SH-SY5Y (cell line): ENCODE results near the gene CDK12.

Experiments used
- GATA2 ChIP-seq: IDR thresholded peaks from 2 replicates; pipeline ENCODE4 v1.6.1; 2011; ENCODE audit warnings: mild to moderate bottlenecking, low read depth, low read length
- GATA3 ChIP-seq: IDR thresholded peaks from 2 replicates; pipeline ENCODE4 v1.6.1; 2011; ENCODE audit warnings: low read depth, mild to moderate bottlenecking, low read length, moderate library complexity

The CDK12 gene

GRCh38 chr17:39538866-39539265 lies 77.6 kb downstream of the CDK12 start:
- no peak for TF ChIP-seq GATA2
- TF ChIP-seq GATA3 = no peak

- TF ChIP-seq GATA3 (no peak), GATA2 (no peak)
Measured at GRCh38 chr17:39540611-39541010, 79.3 kb downstream of the CDK12 start.

- TF ChIP-seq GATA3 (no peak), GATA2 (no peak)
Measured at GRCh38 chr17:39541652-39542051, 80.4 kb downstream of the CDK12 start.

- no peak for TF ChIP-seq GATA2
- no peak for TF ChIP-seq GATA3
Measured at GRCh38 chr17:39543176-39543575, 81.9 kb downstream of the CDK12 start.

- TF ChIP-seq GATA3 (no peak), GATA2 (no peak)
Measured at GRCh38 chr17:39543664-39544063, 82.4 kb downstream of the CDK12 start.

- no peak for TF ChIP-seq GATA3
- TF ChIP-seq GATA2 = peak; percentile 82
Measured at GRCh38 chr17:39547713-39548478, 86.6 kb downstream of the CDK12 start.

- TF ChIP-seq GATA3 (no peak), GATA2 (peak; percentile 46; the same call in 1 of the 2 replicates)
Measured at GRCh38 chr17:39548494-39549225, 87.4 kb downstream of the CDK12 start.

- no peak for TF ChIP-seq GATA2
- TF ChIP-seq GATA3 = no peak
Measured at GRCh38 chr17:39549747-39550573, 88.7 kb downstream of the CDK12 start.

GRCh38 chr17:39551879-39552278 lies 90.6 kb downstream of the CDK12 start:
- TF ChIP-seq GATA2 (no peak), GATA3 (no peak)

GRCh38 chr17:39553341-39553945 lies 92.2 kb downstream of the CDK12 start:
- TF ChIP-seq GATA3 (no peak), GATA2 (no peak)

GRCh38 chr17:39555368-39555767 lies 94.1 kb downstream of the CDK12 start:
- TF ChIP-seq GATA3 (no peak), GATA2 (no peak)

GRCh38 chr17:39556423-39556822 lies 95.1 kb downstream of the CDK12 start:
- no peak for TF ChIP-seq GATA3
- no peak for TF ChIP-seq GATA2

GRCh38 chr17:39562395-39562794 lies 101.1 kb downstream of the CDK12 start:
- no peak for TF ChIP-seq GATA3
- no peak for TF ChIP-seq GATA2

GRCh38 chr17:39562976-39563375 lies 101.7 kb downstream of the CDK12 start:
- TF ChIP-seq GATA2 = no peak
- no peak for TF ChIP-seq GATA3

- TF ChIP-seq GATA2 = no peak
- TF ChIP-seq GATA3 = no peak
Measured at GRCh38 chr17:39563476-39563875, 102.2 kb downstream of the CDK12 start.
